ENCODE results near the gene CAPN2. TPM values are rescaled to one million over a fixed set of nuclear protein-coding genes. Genes with fewer than 3 reads are reported as not detected.

CAPN2 gene
- total and polyA plus RNA-seq, 2 experiments from 2014 or later: 8.4 to 17.8 TPM

DNA sequence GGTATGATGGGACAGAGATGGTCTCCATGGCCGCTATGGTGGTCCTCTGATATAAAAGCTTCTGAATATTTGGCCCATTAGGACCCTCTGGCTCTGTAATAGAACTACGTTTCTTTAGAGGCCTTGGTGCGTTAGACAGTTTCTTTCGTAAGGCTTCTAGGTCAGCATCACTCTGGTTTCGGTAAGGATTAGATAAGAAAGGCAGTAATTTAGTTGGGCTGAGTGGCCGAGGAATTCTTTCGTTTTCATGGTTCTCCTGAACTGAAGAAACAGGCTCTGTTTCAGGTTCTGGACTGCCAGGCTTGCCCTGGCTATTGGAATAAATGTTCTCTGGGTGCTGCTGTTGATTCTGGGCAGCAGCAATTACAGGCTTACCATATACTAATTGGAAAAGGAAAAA is 83.9 kb downstream of the CAPN2 start:
- peaks cover 53% of the 10 kb centered on the region for H3K36me3 Mint-ChIP-seq (ENCODE audit: low read depth)
- Histone ChIP-seq H3K27me3 (ENCODE audit: insufficient read depth) (no peaks in the 10 kb centered on the region), H3K9me2 (ENCODE audit: insufficient read depth) (no peaks in the 10 kb centered on the region), H3K27ac (ENCODE audit: low read depth) (no peak overlapping the region), H3K4me2 (no peak overlapping the region), H4K20me1 (replicated peaks; ENCODE audit: insufficient read depth) (0 out of 2 replicates have a peak, but pooled peaks cover 10% of the 10 kb centered on the region), H3K79me2 (replicated peaks; ENCODE audit: insufficient read depth) (0 out of 2 replicates have a peak, but pooled peaks cover 3% of the 10 kb centered on the region), H3K4me3 (no peak overlapping the region), H2AFZ (no peak overlapping the region), H3F3A (replicated peaks; ENCODE audit: low read depth) (no peaks in the 10 kb centered on the region), H3K4me1 (ENCODE audit: insufficient read depth) (no peaks in the 10 kb centered on the region), H3K36me3 (ENCODE audit: insufficient read depth) (peaks cover 22% of the 10 kb centered on the region; the same call in 1 of the 2 replicates)
- H3K4me1 Mint-ChIP-seq: no peaks in the 10 kb centered on the region
- H3K4me3 Mint-ChIP-seq: no peak overlapping the region
- H3K9me3 Mint-ChIP-seq: no peaks in the 10 kb centered on the region
- TF ChIP-seq POLR2AphosphoS5 (IDR thresholded peaks at IDR 0.05; ENCODE audit: low read depth) (no peak), EZH2phosphoT487 (IDR thresholded peaks at IDR 0.05; ENCODE audit: unreplicated experiment) (no peak), ZNF114 (CRISPR knock-in tag; IDR thresholded peaks at IDR 0.05) (no peak), NANOG (IDR thresholded peaks at IDR 0.05; ENCODE audit: borderline replicate concordance) (no peak), CREB1 (CRISPR knock-in tag; IDR thresholded peaks at IDR 0.05; ENCODE audit: low read depth) (no peak), ZNF331 (CRISPR knock-in tag; IDR thresholded peaks at IDR 0.05; ENCODE audit: low read depth) (no peak)
- TF ChIP-seq, protein P1, sequence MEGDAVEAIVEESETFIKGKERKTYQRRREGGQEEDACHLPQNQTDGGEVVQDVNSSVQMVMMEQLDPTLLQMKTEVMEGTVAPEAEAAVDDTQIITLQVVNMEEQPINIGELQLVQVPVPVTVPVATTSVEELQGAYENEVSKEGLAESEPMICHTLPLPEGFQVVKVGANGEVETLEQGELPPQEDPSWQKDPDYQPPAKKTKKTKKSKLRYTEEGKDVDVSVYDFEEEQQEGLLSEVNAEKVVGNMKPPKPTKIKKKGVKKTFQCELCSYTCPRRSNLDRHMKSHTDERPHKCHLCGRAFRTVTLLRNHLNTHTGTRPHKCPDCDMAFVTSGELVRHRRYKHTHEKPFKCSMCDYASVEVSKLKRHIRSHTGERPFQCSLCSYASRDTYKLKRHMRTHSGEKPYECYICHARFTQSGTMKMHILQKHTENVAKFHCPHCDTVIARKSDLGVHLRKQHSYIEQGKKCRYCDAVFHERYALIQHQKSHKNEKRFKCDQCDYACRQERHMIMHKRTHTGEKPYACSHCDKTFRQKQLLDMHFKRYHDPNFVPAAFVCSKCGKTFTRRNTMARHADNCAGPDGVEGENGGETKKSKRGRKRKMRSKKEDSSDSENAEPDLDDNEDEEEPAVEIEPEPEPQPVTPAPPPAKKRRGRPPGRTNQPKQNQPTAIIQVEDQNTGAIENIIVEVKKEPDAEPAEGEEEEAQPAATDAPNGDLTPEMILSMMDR (conservative IDR thresholded peaks at IDR 0.05; ENCODE audit: low read depth in 2 of 2): no peak
- TF ChIP-seq, protein P2, sequence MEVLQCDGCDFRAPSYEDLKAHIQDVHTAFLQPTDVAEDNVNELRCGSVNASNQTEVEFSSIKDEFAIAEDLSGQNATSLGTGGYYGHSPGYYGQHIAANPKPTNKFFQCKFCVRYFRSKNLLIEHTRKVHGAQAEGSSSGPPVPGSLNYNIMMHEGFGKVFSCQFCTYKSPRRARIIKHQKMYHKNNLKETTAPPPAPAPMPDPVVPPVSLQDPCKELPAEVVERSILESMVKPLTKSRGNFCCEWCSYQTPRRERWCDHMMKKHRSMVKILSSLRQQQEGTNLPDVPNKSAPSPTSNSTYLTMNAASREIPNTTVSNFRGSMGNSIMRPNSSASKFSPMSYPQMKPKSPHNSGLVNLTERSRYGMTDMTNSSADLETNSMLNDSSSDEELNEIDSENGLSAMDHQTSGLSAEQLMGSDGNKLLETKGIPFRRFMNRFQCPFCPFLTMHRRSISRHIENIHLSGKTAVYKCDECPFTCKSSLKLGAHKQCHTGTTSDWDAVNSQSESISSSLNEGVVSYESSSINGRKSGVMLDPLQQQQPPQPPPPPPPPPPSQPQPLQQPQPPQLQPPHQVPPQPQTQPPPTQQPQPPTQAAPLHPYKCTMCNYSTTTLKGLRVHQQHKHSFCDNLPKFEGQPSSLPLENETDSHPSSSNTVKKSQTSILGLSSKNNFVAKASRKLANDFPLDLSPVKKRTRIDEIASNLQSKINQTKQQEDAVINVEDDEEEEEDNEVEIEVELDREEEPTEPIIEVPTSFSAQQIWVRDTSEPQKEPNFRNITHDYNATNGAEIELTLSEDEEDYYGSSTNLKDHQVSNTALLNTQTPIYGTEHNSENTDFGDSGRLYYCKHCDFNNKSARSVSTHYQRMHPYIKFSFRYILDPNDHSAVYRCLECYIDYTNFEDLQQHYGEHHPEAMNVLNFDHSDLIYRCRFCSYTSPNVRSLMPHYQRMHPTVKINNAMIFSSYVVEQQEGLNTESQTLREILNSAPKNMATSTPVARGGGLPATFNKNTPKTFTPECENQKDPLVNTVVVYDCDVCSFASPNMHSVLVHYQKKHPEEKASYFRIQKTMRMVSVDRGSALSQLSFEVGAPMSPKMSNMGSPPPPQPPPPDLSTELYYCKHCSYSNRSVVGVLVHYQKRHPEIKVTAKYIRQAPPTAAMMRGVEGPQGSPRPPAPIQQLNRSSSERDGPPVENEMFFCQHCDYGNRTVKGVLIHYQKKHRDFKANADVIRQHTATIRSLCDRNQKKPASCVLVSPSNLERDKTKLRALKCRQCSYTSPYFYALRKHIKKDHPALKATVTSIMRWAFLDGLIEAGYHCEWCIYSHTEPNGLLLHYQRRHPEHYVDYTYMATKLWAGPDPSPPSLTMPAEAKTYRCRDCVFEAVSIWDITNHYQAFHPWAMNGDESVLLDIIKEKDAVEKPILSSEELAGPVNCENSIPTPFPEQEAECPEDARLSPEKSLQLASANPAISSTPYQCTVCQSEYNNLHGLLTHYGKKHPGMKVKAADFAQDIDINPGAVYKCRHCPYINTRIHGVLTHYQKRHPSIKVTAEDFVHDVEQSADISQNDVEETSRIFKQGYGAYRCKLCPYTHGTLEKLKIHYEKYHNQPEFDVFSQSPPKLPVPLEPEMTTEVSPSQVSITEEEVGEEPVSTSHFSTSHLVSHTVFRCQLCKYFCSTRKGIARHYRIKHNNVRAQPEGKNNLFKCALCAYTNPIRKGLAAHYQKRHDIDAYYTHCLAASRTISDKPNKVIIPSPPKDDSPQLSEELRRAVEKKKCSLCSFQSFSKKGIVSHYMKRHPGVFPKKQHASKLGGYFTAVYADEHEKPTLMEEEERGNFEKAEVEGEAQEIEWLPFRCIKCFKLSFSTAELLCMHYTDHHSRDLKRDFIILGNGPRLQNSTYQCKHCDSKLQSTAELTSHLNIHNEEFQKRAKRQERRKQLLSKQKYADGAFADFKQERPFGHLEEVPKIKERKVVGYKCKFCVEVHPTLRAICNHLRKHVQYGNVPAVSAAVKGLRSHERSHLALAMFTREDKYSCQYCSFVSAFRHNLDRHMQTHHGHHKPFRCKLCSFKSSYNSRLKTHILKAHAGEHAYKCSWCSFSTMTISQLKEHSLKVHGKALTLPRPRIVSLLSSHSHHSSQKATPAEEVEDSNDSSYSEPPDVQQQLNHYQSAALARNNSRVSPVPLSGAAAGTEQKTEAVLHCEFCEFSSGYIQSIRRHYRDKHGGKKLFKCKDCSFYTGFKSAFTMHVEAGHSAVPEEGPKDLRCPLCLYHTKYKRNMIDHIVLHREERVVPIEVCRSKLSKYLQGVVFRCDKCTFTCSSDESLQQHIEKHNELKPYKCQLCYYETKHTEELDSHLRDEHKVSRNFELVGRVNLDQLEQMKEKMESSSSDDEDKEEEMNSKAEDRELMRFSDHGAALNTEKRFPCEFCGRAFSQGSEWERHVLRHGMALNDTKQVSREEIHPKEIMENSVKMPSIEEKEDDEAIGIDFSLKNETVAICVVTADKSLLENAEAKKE (CRISPR knock-in tag; IDR thresholded peaks at IDR 0.05): no peak
- TF ChIP-seq, protein P3, sequence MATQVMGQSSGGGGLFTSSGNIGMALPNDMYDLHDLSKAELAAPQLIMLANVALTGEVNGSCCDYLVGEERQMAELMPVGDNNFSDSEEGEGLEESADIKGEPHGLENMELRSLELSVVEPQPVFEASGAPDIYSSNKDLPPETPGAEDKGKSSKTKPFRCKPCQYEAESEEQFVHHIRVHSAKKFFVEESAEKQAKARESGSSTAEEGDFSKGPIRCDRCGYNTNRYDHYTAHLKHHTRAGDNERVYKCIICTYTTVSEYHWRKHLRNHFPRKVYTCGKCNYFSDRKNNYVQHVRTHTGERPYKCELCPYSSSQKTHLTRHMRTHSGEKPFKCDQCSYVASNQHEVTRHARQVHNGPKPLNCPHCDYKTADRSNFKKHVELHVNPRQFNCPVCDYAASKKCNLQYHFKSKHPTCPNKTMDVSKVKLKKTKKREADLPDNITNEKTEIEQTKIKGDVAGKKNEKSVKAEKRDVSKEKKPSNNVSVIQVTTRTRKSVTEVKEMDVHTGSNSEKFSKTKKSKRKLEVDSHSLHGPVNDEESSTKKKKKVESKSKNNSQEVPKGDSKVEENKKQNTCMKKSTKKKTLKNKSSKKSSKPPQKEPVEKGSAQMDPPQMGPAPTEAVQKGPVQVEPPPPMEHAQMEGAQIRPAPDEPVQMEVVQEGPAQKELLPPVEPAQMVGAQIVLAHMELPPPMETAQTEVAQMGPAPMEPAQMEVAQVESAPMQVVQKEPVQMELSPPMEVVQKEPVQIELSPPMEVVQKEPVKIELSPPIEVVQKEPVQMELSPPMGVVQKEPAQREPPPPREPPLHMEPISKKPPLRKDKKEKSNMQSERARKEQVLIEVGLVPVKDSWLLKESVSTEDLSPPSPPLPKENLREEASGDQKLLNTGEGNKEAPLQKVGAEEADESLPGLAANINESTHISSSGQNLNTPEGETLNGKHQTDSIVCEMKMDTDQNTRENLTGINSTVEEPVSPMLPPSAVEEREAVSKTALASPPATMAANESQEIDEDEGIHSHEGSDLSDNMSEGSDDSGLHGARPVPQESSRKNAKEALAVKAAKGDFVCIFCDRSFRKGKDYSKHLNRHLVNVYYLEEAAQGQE (IDR thresholded peaks at IDR 0.05; ENCODE audit: unreplicated experiment): no peak
- peaks cover 3% of the 10 kb centered on the region for H3K27me3 Mint-ChIP-seq (ENCODE audit: insufficient read depth, low read depth, poor library complexity)
- H3K27ac Mint-ChIP-seq: no peak overlapping the region
- DNase-seq (ENCODE audit: low spot score) (no peak), ATAC-seq (no peak)
